ENCODE results near the gene KCNIP4. TPM values are rescaled to one million over a fixed set of nuclear protein-coding genes. Genes with fewer than 3 reads are reported as not detected.

Gene KCNIP4
- polyA plus RNA-seq, 1 donor (not counting 4 experiments of a cell fraction or from before 2014, with no cell fraction given) = 0.07 TPM

GRCh38 chr4:21769404-21770147 lies 179.0 kb downstream of the KCNIP4 start:
- Histone ChIP-seq H3K4me2 (ENCODE audit: control insufficient read depth, extremely low read depth, insufficient read depth, low read depth, low read length) (peak overlapping the region; percentile 55), H3K4me3 (ENCODE audit: control insufficient read depth in 2 of 3, extremely low read depth in 1 of 3, insufficient read depth in 2 of 3, low read depth in 1 of 3, low read length in 3 of 3) (peak overlapping the region in 1 of 3 experiments; percentile 2), H3K27ac (ENCODE audit: control insufficient read depth, insufficient read depth, low read length) (peak overlapping the region; percentile 60), H3K4me1 (ENCODE audit: control insufficient read depth, extremely low read depth, insufficient read depth, low read length) (peaks cover 13% of the 10 kb centered on the region), H3K27me3 (ENCODE audit: control insufficient read depth, extremely low read depth, insufficient read depth, low read length) (no peaks in the 10 kb centered on the region), H2AFZ (ENCODE audit: control insufficient read depth, low read length) (no peak overlapping the region), H3K9me3 (ENCODE audit: control insufficient read depth, low read depth, low read length) (no peaks in the 10 kb centered on the region), H4K20me1 (ENCODE audit: control insufficient read depth, extremely low read depth, insufficient read depth, low read length) (no peaks in the 10 kb centered on the region), H3K9me1 (ENCODE audit: control insufficient read depth, extremely low read depth, insufficient read depth, low read length) (no peaks in the 10 kb centered on the region), H3K36me3 (ENCODE audit: control insufficient read depth in 2 of 2, extremely low read depth in 1 of 2, insufficient read depth in 2 of 2, low read length in 2 of 2) (no peaks in the 10 kb centered on the region), H3K79me2 (ENCODE audit: control insufficient read depth, insufficient read depth, low read length) (no peaks in the 10 kb centered on the region), H3K9ac (ENCODE audit: control insufficient read depth, extremely low read depth, insufficient read depth, low read length) (no peak overlapping the region)
- dilution Hi-C loops (cut with MboI; ENCODE audit: extremely low pct_ligation_motif_present, low sequenced_read_pairs) = no loop called here
- no peak for TF ChIP-seq EZH2 (IDR thresholded peaks at IDR 0.05; ENCODE audit: low read length)
- TF ChIP-seq CTCF (optimal IDR thresholded peaks at IDR 0.05 in 1 of 3, IDR thresholded peaks at IDR 0.05 in 1 of 3, conservative IDR thresholded peaks at IDR 0.05 in 1 of 3; ENCODE audit: extremely low read depth in 1 of 3, insufficient read depth in 2 of 3, low read length in 3 of 3) = no peak
- FAIRE-seq (no peak), DNase-seq (ENCODE audit: low read depth, low spot score) (peak; percentile 54)

- Histone ChIP-seq H3K79me2 (ENCODE audit: control insufficient read depth, insufficient read depth, low read length) (no peaks in the 10 kb centered on the region), H3K9me1 (ENCODE audit: control insufficient read depth, extremely low read depth, insufficient read depth, low read length) (no peaks in the 10 kb centered on the region), H3K9ac (ENCODE audit: control insufficient read depth, extremely low read depth, insufficient read depth, low read length) (no peak overlapping the region), H4K20me1 (ENCODE audit: control insufficient read depth, extremely low read depth, insufficient read depth, low read length) (no peaks in the 10 kb centered on the region), H3K9me3 (ENCODE audit: control insufficient read depth, low read depth, low read length) (no peaks in the 10 kb centered on the region), H3K4me1 (ENCODE audit: control insufficient read depth, extremely low read depth, insufficient read depth, low read length) (peaks cover 13% of the 10 kb centered on the region), H3K27ac (ENCODE audit: control insufficient read depth, insufficient read depth, low read length) (peak overlapping the region; percentile 60), H3K36me3 (ENCODE audit: control insufficient read depth in 2 of 2, extremely low read depth in 1 of 2, insufficient read depth in 2 of 2, low read length in 2 of 2) (no peaks in the 10 kb centered on the region), H3K27me3 (ENCODE audit: control insufficient read depth, extremely low read depth, insufficient read depth, low read length) (no peaks in the 10 kb centered on the region), H3K4me3 (ENCODE audit: control insufficient read depth in 2 of 3, extremely low read depth in 1 of 3, insufficient read depth in 2 of 3, low read depth in 1 of 3, low read length in 3 of 3) (peak overlapping the region in 1 of 3 experiments; percentile 2), H2AFZ (ENCODE audit: control insufficient read depth, low read length) (peak overlapping the region; percentile 38), H3K4me2 (ENCODE audit: control insufficient read depth, extremely low read depth, insufficient read depth, low read depth, low read length) (peak overlapping the region; percentile 55)
- dilution Hi-C loops (cut with MboI; ENCODE audit: extremely low pct_ligation_motif_present, low sequenced_read_pairs) = no loop called here
- DNase-seq (ENCODE audit: low read depth, low spot score) (peak; percentile 48), FAIRE-seq (peak; percentile 55)
- TF ChIP-seq EZH2 (IDR thresholded peaks at IDR 0.05; ENCODE audit: low read length) (no peak), CTCF (optimal IDR thresholded peaks at IDR 0.05 in 1 of 3, IDR thresholded peaks at IDR 0.05 in 1 of 3, conservative IDR thresholded peaks at IDR 0.05 in 1 of 3; ENCODE audit: extremely low read depth in 1 of 3, insufficient read depth in 2 of 3, low read length in 3 of 3) (peak in 2 of 3 experiments; percentile 48 to 54)
Measured at GRCh38 chr4:21768349-21769310, 179.9 kb downstream of the KCNIP4 start.

Measured in keratinocyte (primary cell).